Measurements from ENCODE around the gene FRMD8.

DNA sequence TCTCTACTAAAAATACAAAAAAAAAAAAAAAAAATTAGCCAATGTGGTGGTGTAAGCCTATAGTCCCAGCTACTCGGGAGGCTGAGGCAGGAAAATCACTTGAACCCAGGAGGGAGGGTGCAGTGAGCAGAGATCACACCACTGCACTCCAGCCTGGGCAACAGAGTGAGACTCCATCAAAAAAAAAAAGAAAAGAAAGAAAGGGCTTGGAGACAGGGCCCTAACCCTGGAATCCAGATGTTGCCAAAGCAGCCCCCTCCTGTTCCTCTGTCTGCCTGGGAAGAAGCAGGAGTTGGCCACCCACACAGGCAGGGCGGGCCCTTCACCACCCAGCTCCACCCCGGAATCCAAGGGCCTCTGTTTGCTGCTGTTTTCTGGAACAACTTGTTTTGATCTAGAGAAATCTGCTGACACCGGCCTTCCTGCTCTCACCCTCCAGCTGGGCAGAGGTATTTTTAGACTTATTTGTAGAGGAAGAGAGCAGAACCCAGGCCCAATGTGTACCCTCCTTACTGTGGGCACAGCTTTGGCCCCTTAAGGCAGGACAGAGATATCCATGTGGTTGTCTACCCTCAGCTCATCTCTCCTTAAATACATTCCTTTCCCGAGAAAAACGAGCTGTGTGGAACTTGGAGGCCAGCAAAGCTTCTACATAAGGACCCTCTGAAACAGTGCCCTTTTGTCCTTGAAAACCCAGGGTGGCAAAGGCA, 33.5 kb downstream of the FRMD8 start:
- TF ChIP-seq, protein P1, sequence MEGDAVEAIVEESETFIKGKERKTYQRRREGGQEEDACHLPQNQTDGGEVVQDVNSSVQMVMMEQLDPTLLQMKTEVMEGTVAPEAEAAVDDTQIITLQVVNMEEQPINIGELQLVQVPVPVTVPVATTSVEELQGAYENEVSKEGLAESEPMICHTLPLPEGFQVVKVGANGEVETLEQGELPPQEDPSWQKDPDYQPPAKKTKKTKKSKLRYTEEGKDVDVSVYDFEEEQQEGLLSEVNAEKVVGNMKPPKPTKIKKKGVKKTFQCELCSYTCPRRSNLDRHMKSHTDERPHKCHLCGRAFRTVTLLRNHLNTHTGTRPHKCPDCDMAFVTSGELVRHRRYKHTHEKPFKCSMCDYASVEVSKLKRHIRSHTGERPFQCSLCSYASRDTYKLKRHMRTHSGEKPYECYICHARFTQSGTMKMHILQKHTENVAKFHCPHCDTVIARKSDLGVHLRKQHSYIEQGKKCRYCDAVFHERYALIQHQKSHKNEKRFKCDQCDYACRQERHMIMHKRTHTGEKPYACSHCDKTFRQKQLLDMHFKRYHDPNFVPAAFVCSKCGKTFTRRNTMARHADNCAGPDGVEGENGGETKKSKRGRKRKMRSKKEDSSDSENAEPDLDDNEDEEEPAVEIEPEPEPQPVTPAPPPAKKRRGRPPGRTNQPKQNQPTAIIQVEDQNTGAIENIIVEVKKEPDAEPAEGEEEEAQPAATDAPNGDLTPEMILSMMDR (IDR thresholded peaks at IDR 0.05 in 4 of 5, conservative IDR thresholded peaks at IDR 0.05 in 1 of 5), result no peak
- no peak for TF ChIP-seq POLR2A (IDR thresholded peaks at IDR 0.05)

All from gastrocnemius medialis (tissue), 4 donors.